Dedifferentiated amniotic fluid mesenchymal stem cell (primary cell): ENCODE data around the gene LGMN.
"Not testable (repeated sequence)": the region's sequence is repeated elsewhere in the genome, so short reads cannot be mapped to it uniquely, and the experiment has no call there.

Source experiments
- DNase-seq: peaks from one replicate; pipeline ENCODE4 v3.0.0-alpha.2; 2016; ENCODE audit errors: extremely low spot score

LGMN gene

DNA sequence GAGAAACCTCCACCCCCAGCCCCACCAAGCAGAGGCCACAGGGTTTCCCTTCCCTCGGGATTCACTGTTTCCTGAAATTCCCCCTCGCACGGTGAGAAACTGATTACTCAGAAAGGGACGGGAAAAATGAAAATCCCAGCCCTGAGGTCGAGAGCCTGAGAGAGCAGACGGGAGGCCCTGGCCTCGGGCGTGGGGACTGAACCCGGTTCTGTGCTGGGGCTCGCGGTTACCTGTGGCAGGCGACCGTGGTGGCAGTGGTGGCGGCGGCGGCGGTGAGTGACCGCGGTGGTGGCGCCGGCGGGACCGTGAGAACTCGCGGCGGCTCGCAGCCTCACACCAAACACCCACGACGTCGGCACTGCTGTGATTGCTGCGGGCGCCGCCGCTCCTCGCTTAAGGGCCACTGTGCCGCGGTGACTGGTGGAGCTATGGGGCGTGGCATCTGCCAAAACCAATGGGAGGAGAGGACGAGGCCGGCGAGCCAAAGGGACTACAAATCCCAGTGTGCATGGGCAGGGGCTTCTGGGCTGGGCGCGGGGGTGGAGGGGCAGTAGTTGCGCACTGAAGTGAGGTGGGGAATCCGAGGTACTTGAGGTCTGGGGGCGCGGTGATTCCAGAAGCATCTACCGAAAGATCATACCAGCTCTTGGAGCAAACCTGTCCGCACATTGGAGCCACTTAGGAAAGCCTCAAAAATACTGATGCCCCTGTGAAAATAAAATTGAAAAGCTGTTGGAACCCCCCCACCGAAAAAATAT lies at the start of gene LGMN:
LGMN (minus strand) TSS at position 369 of the 758 bp plus-strand sequence. CDS start 15,841 bp downstream, outside the sequence.
- peak; percentile 89 for DNase-seq

DNA sequence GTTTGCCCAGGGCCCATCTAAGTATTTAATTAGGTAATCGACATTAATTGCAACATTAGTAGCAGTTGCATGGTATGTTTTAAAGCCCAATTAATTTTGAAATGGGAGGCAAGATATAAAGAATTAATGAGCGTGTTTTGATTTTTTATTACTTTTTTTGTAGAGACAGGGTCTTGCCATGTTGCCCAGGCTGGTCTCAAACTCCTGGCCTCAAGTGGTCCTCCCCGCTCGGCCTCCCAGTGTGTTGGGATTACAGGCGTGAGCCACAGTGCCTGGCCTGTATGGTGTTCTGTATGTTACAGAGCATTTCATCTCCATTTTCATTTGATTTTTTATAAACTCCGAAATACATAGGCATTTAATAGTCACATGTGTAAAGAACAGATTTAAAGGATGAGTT lies 46.5 kb upstream of the LGMN start:
- DNase-seq: no peak

DNA sequence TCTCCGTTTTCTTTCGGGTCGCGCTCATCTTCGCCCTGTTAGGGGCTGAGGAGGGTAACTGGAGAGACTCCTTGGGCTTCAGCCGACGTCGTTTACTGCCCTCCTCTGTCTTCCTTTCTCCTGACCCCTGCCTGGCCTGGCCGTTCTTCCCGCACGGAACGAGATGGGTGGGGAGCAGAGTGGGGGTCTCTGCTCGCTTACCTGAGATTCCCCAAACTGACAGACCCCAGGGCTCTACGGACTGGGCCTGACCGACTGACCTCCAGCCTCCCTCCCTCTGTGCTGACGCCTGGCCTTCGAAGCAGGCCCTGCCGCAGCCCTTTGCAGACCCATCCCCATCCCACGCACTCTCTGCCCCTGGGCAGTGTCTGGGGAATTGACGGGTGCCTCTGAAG lies 46.1 kb upstream of the LGMN start:
- no peak for DNase-seq

- peak; percentile 95 for DNase-seq
These were observed 45.5 kb upstream of the LGMN start, which contains the start of gene GOLGA5 for GRCh38 chr14:92793709-92794546. GOLGA5 (plus strand) TSS chr14:92794305; CDS start chr14:92797438, 3,133 bp downstream.

DNA sequence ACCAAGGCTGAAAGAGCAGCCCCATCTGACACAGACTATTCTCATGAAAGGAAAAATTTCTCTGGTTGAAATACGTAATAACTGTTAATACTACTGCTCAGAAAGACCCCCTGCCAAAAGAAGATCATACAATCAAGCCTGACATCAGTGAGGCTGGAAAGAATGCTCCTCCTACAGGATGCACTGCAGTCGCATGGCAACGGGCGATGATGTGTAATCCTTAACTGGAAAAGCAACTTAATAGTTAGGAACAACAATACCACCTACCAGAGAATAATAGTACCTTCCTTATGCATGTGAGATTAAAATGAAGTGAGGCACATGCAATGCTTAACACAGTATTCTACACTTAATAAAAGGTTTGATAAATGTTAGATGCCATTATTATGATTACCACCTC lies 44.5 kb upstream of the LGMN start:
- no peak for DNase-seq

- no peak for DNase-seq
These were observed 41.1 kb upstream of the LGMN start for GRCh38 chr14:92789457-92790089.

DNA sequence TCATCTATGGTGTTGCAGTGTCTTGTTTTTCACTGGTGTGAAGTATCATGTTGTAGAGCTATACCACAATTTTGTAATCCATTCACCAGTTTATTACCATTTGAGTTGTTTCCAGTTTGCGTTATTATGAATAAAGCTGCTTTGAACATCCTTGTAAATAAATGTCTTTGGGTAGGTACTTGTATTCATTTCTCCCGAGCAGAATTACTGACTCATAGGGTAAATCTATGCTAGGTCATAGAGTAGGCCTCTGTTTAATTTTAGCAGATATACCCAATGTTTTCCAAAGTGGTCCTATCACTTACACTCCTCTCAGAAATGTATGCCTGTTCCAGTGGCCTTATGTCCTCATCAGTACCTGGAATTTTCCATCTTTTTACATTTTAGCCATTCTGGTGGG lies 39.1 kb upstream of the LGMN start:
- no peak for DNase-seq

DNA sequence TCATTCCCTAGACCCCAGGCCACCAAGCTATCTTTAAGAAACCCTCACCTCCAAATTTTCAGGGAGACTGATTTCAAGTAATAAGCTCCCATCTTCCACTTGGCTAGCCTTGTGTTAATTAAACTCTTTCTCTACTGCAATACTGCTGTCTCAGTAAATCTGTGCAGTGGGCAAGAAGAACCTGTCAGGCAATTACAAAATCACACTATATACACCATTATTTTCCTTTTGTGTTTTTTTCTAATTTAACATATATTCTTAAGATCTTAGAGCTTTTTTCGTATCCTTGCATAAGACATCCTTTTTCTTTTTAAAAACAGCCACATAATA lies 38.0 kb upstream of the LGMN start:
- no peak for DNase-seq

GRCh38 chr14:92785667-92786426 lies 37.4 kb upstream of the LGMN start:
- DNase-seq: peak; percentile 54

DNA sequence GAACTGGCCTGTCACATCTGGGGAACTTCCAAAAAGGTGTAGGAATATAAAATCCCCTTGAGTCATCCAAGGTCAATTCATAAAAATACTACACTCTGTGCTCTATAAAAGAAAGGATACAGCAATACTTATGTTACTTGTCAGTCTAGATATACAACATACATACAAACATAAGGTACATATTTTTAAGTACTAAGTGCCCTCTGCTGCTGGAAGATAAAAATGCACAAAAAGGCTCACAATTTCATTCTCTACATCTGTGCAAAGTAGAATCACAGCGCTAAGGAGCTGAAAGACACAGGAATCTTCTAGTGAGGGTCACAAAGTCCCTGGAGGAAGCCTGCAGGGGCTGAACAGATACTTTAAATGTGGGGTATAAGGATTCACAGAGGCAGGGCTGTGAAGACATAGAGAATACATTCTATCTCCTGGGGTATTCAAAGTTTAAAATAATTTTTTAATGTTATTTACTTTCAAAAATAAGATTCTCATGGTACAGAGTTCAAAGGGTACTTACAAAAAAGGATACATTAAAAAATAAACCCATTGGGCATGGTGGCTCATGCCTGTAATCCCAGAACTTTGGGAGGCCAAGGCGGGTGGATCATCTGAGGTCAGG lies 35.5 kb upstream of the LGMN start:
- peak; percentile 77 for DNase-seq

GRCh38 chr14:92781350-92781749 lies 32.9 kb upstream of the LGMN start:
- no peak for DNase-seq

- DNase-seq: no peak
These were observed 32.2 kb upstream of the LGMN start for GRCh38 chr14:92780444-92781232.

DNA sequence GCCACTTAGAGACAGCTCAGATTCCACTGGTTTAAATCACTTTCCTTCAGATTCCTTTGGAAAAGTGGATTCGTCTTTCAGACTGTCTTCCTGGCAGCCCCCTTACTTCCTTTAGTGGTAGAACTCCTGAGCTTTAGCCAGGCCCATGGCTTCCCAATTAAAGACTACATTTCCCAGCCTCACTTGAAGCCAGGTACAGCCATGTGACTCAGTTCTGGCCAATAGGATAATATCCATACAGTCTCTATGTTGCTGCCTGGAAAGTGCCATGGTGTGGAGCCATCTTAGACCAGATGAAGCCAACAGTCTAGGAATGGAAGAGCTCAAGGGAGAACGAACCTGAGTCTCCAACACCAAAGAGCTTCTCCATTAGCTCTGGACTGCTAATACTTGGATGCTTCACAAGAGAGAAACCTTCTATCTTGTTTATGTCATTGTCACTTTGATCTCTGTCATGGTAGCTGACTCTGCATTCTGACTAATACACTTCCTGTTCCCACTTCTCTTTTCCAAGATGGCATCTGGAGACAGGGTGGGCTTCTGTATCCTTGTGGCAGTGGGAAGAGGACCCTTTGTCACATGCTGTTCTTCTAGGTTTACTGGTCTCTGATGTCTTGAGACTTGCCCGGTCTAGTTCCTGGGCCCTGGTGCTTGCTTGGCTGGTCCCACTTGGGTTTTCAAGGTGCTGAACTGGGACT lies 30.6 kb upstream of the LGMN start:
- DNase-seq: not testable (repeated sequence)

DNA sequence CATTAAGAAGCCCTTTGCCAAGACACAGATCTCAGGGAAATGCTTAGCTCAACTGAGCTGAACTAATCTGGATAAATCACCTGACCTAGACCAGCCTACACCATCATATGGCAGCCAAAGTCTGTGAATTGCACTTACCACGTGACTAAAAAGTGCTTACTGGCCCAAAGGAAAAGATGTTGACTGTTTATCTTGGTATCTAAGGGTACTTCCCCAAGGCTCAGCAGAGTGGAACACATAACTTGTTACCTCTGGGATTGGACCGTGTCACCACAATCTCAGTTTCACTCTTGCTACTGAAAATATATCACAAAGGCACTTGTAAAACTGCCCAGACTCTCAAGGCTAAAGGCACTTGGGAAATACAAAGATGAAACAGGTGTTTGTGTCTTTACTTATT lies 26.9 kb upstream of the LGMN start:
- not testable (repeated sequence) for DNase-seq

DNA sequence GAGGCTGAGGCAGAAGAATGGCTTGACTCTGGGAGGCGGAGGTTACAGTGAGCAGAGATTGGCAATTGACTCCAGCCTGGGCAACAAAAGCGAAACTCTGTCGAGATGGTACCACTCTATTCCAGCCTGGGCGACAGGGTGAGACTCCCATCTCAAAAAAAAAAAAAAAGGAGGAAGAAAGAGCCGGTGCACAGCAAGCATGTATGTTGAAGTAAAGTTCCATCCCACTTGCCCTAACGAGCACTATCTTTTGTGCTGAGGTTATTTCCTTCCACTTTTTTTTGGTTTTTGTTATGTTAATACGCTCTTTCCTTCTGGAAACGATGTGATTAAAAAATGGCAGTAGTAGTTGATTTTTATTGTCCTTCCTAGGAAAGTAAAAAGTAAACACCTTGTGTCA lies 26.1 kb upstream of the LGMN start:
- DNase-seq: no peak

GRCh38 chr14:92770484-92770883 lies 22.1 kb upstream of the LGMN start:
- no peak for DNase-seq

GRCh38 chr14:92768795-92769194 lies 20.4 kb upstream of the LGMN start:
- no peak for DNase-seq

GRCh38 chr14:92768236-92768635 lies 19.8 kb upstream of the LGMN start:
- DNase-seq: not testable (repeated sequence)

DNA sequence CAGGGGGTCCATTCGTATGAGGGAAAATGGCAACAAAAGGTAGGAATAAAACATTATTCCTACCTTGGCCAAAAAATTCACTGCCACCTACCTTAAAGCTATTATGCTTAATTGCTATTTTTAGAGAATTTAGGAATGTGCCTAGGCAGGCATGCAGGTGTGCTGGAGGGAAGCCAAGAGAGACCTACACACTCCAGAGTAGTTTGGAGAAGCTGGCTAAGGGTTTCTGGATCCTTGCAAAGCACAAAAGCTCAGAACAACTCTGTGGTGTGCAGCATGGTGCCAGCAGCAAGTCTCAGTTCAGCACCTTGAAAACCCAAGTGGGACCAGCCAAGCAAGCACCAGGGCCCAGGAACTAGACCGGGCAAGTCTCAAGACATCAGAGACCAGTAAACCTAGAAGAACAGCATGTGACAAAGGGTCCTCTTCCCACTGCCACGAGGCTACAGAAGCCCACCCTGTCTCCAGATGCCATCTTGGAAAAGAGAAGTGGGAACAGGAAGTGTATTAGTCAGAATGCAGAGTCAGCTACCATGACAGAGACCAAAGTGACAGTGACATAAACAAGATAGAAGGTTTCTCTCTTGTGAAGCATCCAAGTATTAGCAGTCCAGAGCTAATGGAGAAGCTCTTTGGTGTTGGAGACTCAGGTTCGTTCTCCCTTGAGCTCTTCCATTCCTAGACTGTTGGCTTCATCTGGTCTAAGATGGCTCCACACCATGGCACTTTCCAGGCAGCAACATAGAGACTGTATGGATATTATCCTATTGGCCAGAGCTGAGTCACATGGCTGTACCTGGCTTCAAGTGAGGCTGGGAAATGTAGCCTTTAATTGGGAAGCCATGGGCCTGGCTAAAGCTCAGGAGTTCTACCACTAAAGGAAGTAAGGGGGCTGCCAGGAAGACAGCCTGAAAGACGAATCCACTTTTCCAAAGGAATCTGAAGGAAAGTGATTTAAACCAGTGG lies 15.5 kb upstream of the LGMN start:
- DNase-seq: not testable (repeated sequence)
